GM18507 (cell line): ENCODE measurements around the gene RICTOR.

Experiments
- DNase-seq: peaks from one replicate; pipeline ENCODE4 v3.0.0; 2011; ENCODE audit warnings: low read depth; ENCODE audit not compliant: insufficient read length; ENCODE audit errors: extremely low spot score
- FAIRE-seq: peaks from 2 replicates; lab custom pipeline; 2011; peaks lifted over from hg19 to GRCh38; lab: Jason Lieb, UNC

The RICTOR gene

GRCh38 chr5:38911933-38912332 lies 162.3 kb downstream of the RICTOR start:
- FAIRE-seq (no peak), DNase-seq (no peak)

DNA sequence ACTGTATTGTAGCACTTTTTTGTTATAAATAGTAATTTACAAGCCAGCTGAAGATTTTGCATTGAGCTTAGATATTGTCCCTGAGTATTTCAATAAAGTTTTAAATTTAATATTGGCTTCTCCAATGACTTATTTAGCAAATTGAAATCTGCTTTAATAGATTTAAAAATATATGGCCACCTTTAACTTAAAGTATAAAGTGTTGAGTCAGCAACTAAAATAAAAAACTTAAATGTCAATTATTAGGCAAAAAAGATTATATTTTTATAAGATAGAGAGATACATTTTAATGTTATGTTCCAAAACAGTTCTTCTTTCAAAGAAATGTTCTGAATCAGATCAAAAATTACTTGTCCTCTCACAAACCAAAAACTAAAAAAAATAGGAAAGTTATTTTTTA lies 167.7 kb downstream of the RICTOR start:
- FAIRE-seq, result no peak
- DNase-seq, result no peak

DNA sequence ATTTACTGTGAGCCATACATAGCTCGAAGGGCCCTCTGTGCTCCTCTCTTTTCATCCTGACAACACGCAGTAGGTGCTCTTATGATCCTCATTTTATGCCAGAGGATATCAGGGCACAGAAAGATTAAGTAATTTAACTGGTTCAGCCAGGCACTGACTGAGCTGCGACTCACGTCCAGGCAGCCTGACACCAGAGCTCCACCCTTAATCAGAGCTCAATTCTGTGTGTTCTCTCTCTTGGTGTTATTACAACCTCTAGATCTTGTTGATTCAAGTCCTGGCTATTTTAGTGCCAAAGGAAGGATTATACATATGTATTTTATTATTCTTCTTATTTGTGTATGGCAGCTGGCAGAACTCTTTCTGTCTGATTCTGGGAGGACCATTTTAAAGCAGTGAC lies 168.7 kb downstream of the RICTOR start:
- DNase-seq, result no peak
- no peak for FAIRE-seq

- DNase-seq, result no peak
- FAIRE-seq, result no peak
Measured at GRCh38 chr5:38899936-38900335, 174.3 kb downstream of the RICTOR start.

DNA sequence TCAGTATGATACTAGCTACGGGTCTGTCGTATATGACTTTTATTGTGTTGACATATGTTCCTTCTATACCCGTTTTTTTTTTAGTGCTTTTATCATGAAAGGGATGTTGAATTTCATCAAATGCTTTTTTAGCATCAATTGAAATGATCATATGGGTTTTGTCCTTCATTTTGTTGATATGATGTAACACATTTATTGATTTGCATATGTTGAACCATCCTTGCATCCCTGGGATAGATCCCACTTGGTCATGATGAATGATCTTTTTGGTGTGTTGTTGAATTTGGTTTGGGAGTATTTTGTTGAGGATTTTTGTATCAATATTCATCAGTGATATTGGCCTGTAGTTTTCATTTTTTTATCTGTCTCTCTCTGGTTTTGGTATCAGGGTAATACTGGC lies 177.4 kb downstream of the RICTOR start:
- DNase-seq (no peak), FAIRE-seq (no peak)

GRCh38 chr5:38892363-38892762 lies 181.8 kb downstream of the RICTOR start:
- no peak for DNase-seq
- FAIRE-seq, result no peak

DNA sequence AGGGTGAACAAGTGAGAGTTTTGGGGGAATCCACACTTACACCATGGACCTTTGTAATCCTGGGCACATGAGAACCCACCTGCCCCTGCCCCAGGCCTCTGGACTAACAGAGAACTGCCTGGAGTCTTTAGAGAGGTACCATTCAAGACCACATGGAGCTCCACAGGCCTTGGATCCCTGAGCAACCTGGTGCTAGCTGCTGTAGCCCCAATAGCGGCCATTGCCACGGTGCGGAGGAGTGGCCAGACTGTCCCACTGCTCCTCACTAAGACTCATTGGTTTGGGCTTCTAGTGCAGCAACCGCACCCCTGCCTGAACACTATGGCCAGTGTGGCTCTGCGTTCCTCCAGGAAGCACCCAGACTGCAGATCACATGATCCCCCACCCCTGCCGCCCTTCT lies 182.6 kb downstream of the RICTOR start:
- DNase-seq, result no peak
- no peak for FAIRE-seq

GRCh38 chr5:38889424-38889823 lies 184.8 kb downstream of the RICTOR start:
- FAIRE-seq (no peak), DNase-seq (no peak)

DNA sequence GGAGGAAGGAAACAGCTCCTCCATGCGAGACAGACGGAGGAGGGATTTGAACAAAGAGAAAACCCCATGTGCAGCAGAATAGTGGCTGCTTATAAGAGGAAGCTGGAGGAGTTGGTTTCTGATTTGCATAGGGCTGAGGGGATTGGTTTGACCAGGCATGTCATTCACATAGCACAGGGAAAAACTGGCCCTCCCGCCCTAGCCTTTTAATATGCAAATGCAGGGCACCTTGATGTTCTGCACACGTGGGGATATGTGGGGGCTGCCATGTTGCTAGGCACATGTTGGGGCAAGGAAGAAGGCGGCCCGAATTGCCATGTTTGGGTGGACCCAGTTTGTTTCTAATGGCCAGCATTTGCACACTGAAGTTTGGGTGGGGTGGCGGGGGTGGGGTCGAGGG lies 186.2 kb downstream of the RICTOR start:
- no peak for DNase-seq

More for the DNA sequence above, 186.2 kb downstream of the RICTOR start:
- no peak for FAIRE-seq
